RCC 7860 (cell line): ENCODE results near the gene CLINT1.
A peak's percentile ranks its signal among the peaks of the same experiment; 100 is the strongest.
"Not testable (repeated sequence)": the region's sequence is repeated elsewhere in the genome, so short reads cannot be mapped to it uniquely, and the experiment has no call there.

Experiments
- DNase-seq: peaks from one replicate; pipeline ENCODE4 v3.0.0-alpha.2; 2015; ENCODE audit warnings: low spot score
- FAIRE-seq: peaks from 2 replicates; lab custom pipeline; 2012; peaks lifted over from hg19 to GRCh38; lab: Jason Lieb, UNC

Gene CLINT1

GRCh38 chr5:157858527-157859226 is at the start of gene CLINT1:
CLINT1 (minus strand) TSS chr5:157859145; CDS start chr5:157858970, 175 bp downstream.
- FAIRE-seq (no peak), DNase-seq (peak; percentile 56)

- no peak for FAIRE-seq
Measured at GRCh38 chr5:157908459-157908858, 49.5 kb upstream of the CLINT1 start.

GRCh38 chr5:157907479-157907878 is 48.5 kb upstream of the CLINT1 start:
- FAIRE-seq, result no peak
- no peak for DNase-seq

More at GRCh38 chr5:157908459-157908858, 49.5 kb upstream of the CLINT1 start:
- DNase-seq, result no peak

DNA sequence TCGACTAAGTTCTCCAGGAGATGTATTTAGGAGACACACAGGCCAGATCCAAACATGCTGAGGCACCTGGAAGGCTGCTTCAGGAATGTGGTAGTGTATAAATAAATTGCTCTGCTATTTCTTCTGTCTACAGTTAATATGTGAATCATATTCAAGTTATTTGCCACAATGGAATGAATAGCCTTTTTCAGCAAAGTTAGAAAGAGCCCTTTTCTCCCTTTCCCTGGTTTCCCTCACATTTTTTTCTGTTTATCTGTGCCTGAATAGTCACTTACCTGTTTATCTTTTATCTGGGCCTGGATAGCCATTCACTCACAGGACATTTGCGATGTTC is 44.1 kb upstream of the CLINT1 start:
- no peak for DNase-seq
- no peak for FAIRE-seq

- no peak for FAIRE-seq
- no peak for DNase-seq
Measured at GRCh38 chr5:157902449-157903116, 43.6 kb upstream of the CLINT1 start.

DNA sequence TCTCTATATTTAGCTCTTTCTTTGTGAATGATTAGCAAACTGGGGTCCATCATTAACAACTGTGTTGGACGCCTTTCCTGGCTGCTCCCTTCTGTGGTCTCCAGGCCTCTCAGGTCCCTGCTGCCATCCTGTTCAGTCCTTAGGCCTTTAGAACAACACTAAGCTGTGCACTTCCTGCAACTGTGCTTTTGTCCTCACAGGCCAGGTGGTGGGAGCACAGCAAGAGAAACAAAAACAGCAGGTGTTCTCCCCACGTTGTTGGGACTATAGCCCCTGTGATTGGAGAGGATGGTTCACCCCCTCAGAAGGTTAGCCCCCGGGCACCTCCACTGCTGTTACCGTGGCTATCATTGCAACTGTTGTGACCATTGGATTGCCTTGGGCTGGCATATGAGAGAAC is 41.7 kb upstream of the CLINT1 start:
- DNase-seq (no peak), FAIRE-seq (no peak)

DNA sequence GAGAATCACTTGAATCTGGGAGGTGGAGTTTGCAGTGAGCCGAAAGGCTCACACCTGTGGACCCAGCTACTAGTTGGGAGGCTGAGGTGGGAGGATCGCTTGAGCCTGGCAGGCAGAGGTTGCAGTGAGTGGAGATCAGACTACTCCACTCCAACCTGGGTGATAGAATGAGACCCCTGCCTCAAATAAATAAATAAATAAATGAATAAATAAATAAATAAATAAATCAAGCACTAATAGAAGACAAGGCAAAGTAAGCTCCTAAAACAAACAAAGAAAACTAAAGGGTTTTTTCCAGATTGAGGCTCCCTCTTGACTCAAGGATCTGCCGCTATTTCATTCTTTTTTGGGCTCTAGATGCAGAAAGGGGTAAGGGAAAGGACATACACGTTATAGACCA is 34.7 kb upstream of the CLINT1 start:
- no peak for FAIRE-seq

DNA sequence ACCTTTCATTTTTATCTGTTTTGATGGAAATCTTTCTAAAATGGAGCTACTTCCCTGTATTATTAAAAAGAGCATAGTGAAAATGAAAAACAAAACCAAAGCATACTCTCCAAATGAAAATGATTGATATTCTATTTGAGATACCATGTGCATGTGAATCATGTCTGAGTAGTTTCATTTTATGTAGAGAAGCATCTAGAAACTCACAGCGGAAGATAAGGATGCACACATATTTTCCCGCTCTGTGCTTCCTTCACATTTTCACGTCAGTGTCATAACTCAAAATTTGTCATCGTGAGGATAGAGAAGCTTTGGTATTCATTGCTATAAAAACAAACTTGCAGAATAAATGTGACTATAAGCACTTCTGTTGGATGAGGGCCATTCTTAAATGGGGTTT is 34.0 kb upstream of the CLINT1 start:
- FAIRE-seq (no peak), DNase-seq (no peak)

More for the DNA sequence above, 34.7 kb upstream of the CLINT1 start:
- DNase-seq, result no peak

DNA sequence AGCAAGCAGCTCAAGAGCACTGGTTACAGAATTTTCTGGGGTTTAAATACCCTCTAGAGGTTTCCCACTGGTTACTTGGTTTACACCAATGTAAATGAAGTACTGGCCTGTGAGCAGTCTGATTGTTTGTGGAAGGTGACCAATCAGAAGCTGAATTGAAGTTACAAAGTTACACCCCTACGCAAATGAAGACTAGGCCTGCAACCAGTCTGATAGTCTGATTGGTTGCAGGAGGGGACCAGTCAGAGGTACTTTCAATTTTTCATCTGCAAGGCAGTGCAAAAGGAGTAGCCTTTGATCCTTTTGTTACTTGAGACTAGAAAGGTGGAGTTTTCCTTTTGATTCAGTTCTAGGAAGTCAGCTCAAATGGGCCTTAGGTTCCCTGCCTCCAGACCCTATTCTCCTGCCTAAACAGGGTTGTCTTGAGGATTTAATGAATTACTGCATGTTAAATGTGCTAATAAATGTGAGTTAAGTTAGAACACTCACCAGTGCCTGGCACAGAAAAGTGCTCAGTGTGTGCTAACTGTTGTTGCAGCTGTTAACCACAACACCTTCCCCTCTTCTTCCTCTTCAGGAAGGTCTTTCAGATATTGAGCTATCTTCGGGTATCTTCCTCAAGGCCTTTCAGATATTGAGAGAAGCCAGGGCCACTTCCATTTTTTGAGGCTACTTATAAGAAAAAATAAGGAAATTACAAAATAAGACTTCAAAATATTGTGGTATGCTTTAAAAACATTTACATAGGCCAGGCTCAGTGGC is 32.1 kb upstream of the CLINT1 start:
- no peak for FAIRE-seq
- DNase-seq, result no peak

- FAIRE-seq (no peak), DNase-seq (no peak)
Measured at GRCh38 chr5:157888814-157889532, 30.0 kb upstream of the CLINT1 start.

- DNase-seq, result no peak
- FAIRE-seq, result no peak
Measured at GRCh38 chr5:157886796-157887380, 27.9 kb upstream of the CLINT1 start.

DNA sequence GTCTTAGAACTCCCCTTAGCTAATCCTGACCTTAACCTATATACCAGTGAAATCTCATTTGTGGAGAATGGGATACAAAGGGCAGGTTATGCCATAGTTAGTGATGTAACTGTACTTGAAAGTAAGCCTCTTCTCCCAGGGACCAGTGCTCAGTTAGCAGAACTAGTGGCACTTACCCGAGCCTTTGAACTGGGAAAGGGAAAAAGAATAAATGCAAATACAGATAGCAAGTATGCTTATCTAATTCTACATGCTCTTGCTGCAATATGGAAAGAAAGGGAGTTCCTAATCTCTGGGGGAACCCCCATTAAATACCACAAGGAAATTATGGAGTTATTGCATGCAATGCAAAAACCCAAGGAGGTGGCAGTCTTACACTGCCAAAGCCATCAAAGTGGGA is 26.1 kb upstream of the CLINT1 start:
- not testable (repeated sequence) for FAIRE-seq

DNA sequence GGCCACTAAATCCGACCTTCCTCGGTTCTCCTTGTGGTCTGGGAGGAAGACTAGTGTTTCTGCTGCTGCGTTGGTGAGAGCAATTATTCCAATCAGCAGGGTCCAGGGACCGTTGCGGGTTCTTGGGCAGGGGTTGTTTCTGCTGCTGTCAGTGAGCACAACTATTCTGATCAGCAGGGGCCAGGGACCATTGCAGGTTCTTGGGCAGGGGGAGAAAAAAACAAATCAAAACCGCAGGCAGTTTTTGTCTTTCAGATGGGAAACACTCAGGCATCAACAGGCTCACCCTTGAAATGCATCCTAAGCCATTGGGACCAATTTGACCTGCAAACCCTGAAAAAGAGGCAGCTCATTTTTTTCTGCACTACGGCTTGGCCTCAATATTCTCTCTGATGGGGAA is 22.6 kb upstream of the CLINT1 start:
- FAIRE-seq, DNase-seq: not testable (repeated sequence)

More for the DNA sequence above, 26.1 kb upstream of the CLINT1 start:
- not testable (repeated sequence) for DNase-seq

GRCh38 chr5:157877821-157878220 is 18.9 kb upstream of the CLINT1 start:
- no peak for FAIRE-seq
- no peak for DNase-seq

- no peak for FAIRE-seq
- no peak for DNase-seq
Measured at GRCh38 chr5:157874861-157875260, 15.9 kb upstream of the CLINT1 start.

GRCh38 chr5:157870837-157871834 is 12.2 kb upstream of the CLINT1 start:
- DNase-seq (peak; percentile 94), FAIRE-seq (peak; percentile 95)

GRCh38 chr5:157867751-157868387 is 8.9 kb upstream of the CLINT1 start:
- DNase-seq (no peak), FAIRE-seq (no peak)

- DNase-seq (no peak), FAIRE-seq (no peak)
Measured at GRCh38 chr5:157866536-157866935, 7.6 kb upstream of the CLINT1 start.

- FAIRE-seq (no peak), DNase-seq (no peak)
Measured at GRCh38 chr5:157865781-157866180, 6.8 kb upstream of the CLINT1 start.
